GM21528 (cell line): ENCODE results near the gene PLXNA1.

Experiments used
- ATAC-seq: cut with Tn5 transposase; IDR thresholded peaks from one replicate; pipeline ENCODE4 v1.9.1; 2021; ENCODE audit warnings: mild to moderate bottlenecking, moderate library complexity; ENCODE audit not compliant: unreplicated experiment, low FRiP score

The PLXNA1 gene

GRCh38 chr3:126999383-126999782 is 16.5 kb downstream of the PLXNA1 start:
- no peak for ATAC-seq

DNA sequence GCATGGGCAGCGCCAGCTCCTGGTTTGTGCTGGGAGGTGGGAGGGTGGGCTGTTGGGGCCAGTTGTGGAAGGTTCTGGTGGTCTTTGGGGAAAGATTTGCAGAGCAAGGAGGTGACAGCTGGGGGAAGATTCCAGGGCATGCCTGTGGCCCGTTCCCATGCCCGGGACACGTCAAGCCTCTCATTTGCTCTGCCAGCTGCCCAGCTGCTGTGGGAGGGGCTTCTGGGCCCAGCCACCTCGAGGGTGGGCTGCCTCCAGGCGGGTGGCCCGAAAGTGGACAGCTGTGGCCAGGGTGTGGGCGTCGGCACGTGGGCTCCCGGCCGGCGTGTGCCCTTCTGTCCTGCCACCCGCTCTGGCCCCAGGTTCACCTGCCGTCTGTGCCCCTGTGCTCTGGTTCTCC is 17.2 kb downstream of the PLXNA1 start:
- ATAC-seq = no peak

- ATAC-seq = no peak
Observed at GRCh38 chr3:127000761-127001160, 17.8 kb downstream of the PLXNA1 start.

DNA sequence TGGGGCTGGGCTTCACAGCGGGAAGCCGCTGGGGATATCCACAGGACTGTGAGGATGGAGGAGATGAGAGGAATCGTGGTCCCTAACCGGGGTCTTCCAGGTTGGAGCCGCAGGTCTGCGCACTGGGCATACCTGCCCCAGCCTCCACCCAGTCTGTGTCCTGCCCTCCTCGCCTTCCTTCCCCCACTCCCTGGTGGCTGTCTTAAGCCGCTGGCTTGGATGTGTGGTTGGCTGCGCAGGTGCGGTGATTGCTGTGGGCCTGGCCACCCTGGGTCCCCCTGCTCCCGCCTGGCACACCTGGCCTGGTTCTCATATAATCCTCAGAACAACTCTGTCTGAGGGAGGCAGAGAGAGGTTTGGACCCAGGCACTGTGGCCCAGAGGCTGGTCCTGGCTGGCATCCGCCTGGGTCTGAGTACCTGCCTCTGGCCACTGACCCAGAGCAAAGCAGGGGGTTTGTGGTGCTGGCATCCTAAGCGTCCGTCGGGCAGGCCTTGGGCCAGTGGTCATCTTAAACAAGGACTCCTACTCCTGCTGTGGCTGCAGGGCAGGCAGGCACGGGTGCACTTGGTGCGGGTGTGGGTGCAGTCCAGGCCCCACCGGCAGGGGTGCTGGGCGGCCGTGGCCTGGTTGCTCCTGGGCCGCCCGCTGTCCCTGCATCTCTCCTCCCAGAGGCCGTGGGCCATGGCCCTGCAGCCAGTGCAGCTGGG is 18.7 kb downstream of the PLXNA1 start:
- ATAC-seq = no peak

DNA sequence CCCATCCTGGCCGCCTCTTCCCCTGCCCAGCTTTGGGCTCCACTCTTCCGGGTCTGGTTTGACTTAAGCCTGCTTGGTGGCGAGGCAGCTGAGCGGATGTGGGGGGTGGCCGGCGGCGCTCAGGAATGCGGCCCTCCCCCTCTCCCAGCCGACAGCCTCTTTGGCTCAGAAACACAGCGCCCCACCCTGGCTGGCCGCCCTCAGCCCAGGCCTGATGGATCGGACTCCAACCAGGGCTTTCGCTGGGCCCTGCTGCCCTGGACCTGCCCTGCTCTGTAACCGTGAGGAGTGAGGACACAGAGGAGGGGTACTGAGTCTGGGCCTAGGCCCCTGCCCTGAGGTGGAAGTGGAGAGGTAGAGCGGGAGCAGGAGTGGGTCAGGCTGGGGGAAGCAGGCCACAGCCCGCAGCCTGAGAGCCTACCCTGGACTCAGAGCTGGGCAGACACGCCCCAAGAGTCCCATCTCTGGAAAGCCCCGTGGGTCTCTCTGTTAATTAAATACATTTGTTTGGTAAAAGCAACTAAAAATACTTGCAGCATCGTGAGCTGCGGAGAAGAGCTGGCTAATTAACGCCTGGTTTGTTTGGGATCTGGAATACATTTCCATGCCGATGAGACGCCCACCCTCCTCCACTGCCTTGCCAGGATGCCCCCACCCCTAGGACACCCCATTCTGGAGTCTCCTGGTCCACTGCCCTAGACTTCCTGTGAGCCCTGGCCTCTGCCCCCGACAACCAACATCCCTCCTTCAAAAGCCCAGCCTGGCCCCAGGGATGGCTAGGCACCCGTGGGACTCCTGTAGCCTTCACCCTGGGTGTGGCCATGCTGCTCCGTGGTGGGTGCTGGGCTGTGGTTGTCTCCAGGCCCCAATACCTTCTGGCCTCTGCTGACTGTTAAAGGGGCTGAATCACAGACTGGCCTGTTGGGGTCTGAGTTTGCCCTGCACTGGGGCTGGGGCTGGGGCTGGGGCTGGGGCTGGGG is 19.6 kb downstream of the PLXNA1 start:
- no peak for ATAC-seq

GRCh38 chr3:127003175-127003555 is 20.2 kb downstream of the PLXNA1 start:
- ATAC-seq = no peak

- no peak for ATAC-seq
Observed at GRCh38 chr3:127003601-127004280, 20.8 kb downstream of the PLXNA1 start.

DNA sequence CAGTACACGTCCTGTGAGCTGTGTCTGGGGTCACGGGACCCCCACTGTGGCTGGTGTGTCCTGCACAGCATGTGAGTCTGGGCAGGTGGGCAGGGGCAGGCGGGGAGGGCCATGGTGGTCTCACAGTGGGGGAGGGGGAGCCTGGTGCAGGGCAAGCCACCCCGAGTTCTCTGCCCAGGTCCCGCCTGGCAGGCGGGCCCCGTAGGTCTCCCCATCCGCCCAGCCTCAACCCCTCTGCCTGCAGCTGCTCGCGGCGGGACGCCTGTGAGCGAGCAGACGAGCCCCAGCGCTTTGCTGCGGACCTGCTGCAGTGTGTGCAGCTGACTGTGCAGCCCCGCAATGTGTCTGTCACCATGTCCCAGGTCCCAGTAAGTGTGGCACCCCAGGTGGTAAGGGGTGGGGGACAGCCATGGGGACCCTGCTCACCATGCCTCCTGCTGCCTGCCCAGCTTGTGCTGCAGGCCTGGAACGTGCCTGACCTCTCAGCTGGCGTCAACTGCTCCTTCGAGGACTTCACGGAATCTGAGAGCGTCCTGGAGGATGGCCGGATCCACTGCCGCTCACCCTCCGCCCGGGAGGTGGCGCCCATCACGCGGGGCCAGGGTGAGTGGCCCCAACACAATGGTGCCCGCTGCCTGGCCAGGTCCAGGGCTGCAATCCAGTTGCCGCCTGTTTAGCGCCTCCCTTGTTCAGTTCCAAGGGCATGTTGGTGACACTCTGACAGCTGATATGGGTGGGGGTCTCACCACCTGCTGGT is 21.9 kb downstream of the PLXNA1 start:
- no peak for ATAC-seq

DNA sequence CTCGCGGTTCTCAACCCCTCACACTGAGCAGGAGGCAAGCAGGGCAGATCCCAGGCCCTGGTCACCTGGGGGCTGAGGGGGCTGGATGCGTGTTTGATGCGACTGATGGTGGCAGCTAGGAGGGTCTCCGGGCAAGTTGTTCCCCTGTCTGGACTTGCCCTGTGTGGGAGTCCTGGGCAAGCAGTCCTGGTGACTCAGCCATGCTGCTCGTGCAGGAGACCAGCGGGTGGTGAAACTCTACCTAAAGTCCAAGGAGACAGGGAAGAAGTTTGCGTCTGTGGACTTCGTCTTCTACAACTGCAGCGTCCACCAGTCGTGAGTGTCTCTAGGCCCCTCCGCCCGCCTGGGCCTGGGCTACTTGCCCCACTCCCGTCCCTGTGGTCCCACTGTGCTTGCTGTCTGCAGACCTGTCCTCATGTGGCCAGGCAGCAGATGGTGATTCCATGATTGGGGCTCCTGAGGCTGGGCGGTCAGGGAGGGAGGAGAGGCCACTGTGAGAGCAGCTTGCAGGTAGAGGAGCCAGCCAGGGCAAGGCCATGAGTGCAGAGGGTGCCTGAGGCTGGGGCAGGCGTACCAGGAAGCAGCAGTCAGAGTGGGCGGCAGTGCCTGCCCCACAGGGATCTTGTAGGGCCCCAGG is 23.1 kb downstream of the PLXNA1 start:
- no peak for ATAC-seq

DNA sequence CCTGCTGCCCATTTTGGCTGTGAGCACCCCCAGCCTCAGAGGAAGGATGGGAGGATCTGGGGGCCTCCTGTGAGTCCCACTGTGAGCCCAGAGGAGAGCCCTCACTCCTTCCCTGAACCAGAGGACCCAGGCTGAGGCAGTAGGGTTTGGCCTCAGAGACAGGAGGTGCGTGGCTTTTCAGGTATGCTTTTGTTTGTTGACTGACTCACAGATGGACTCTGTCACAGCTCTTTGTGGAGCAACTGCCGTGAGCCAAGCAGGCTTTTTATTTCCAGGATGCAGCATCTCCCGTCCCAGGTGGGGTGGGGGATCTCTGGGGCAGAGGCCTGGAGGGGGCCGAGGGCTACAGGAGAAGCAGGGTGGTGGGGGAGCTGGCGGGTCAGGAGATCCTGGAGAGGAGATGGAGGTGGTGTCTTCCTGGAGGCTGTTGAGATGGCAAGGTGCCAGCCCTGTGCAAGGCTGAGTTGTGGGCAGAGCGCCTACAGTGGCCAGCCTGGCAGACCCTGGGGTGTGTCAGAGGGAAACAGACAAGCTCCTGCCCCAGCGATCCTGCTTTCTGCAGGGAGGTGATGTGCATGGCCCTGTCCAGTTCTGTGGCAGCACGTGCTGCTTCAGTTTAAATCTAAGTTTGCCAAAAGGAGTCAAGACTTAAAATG is 24.0 kb downstream of the PLXNA1 start:
- ATAC-seq = no peak

DNA sequence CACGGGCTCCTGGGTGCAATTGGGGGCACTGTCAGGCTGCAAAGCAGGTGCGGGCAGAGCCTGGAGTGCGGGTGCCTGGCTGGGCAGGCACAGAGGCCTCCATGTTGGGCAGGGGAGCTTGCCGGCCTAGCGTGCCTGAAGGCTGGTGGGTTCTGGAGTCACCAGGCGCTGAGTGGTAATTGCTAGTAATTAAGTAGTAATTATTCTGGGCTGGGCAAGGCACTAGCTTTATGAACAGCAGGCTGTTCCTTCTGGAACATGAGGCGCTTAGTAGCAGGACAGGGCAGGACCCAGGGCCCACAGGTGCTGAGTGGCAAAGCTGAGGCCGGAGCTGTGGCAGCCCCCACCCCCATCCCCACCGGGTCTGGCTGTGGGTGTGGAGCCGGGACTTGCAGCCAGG is 25.3 kb downstream of the PLXNA1 start:
- no peak for ATAC-seq

GRCh38 chr3:127009531-127009930 is 26.6 kb downstream of the PLXNA1 start:
- ATAC-seq = no peak

- ATAC-seq = no peak
Observed at GRCh38 chr3:127011270-127011992, 28.5 kb downstream of the PLXNA1 start.

GRCh38 chr3:127012091-127012490 is 29.2 kb downstream of the PLXNA1 start:
- no peak for ATAC-seq

GRCh38 chr3:127013181-127013580 is 30.3 kb downstream of the PLXNA1 start:
- no peak for ATAC-seq

DNA sequence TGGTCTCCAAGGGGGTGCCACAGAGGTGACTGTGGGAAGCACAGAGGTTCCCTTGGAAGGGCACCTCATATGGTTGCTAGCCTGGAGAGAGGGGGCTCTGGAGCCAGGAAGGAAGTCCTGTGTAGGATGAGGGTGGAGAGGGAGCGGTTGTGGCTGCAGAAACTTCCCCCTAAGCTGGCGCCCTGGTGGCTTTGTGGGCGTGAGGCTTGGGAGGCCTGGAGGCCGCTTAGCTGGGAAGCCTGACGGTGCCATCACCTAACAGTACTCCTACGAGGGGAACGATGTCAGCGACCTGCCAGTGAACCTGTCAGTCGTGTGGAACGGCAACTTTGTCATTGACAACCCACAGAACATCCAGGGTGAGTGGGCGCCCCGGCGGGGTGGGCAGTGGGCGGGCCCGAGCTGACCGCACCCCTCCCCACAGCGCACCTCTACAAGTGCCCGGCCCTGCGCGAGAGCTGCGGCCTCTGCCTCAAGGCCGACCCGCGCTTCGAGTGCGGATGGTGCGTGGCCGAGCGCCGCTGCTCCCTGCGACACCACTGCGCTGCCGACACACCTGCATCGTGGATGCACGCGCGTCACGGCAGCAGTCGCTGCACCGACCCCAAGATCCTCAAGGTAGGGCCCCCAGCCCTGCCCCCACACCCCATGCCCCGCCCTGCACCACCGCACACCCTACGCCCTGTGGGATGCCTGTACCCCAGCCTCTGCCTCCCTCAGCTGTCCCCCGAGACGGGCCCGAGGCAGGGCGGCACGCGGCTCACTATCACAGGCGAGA is 31.0 kb downstream of the PLXNA1 start:
- ATAC-seq = no peak

GRCh38 chr3:127014536-127015281 is 31.8 kb downstream of the PLXNA1 start:
- no peak for ATAC-seq
